ENCODE results near the gene MAP3K20.
"Not testable (repeated sequence)": the region's sequence is repeated elsewhere in the genome, so short reads cannot be mapped to it uniquely, and the experiment has no call there.

The MAP3K20 gene

GRCh38 chr2:173090973-173091660, 15.5 kb downstream of the MAP3K20 start:
- DNase-seq (ENCODE audit: low spot score) = no peak
- in situ Hi-C loops (cut with MboI; ENCODE audit: low sequenced_read_pairs, unreplicated experiment) = no loop called here
- TF ChIP-seq CTCF (IDR thresholded peaks at IDR 0.05; ENCODE audit: borderline replicate concordance, control extremely low read depth, extremely low read depth, insufficient read depth, missing control alignments) = no peak

DNA sequence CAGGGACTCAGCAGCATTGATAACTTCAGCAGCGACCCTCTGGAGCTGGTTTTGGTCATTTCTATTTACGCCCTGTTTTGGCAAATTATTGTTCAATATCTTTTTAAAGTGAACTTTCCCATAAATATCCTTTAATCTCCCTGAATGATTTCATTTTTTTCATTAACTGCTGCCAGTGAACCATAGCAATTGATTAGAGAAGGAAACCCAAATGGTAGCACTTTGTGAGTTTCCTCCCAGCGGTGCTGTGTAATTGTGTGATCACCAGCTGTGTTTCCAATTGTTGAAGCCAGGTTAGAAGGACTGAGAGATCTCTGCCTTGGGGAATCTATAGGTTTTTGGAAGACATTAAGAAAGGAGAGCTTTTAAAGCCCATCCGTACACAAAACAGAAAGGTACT, 16.3 kb downstream of the MAP3K20 start:
- DNase-seq (ENCODE audit: low spot score) = no peak
- TF ChIP-seq CTCF (IDR thresholded peaks at IDR 0.05; ENCODE audit: borderline replicate concordance, control extremely low read depth, extremely low read depth, insufficient read depth, missing control alignments) = no peak
- in situ Hi-C loops (cut with MboI; ENCODE audit: low sequenced_read_pairs, unreplicated experiment) = no loop called here

GRCh38 chr2:173092844-173093402, 17.3 kb downstream of the MAP3K20 start:
- no peak for TF ChIP-seq CTCF (IDR thresholded peaks at IDR 0.05; ENCODE audit: borderline replicate concordance, control extremely low read depth, extremely low read depth, insufficient read depth, missing control alignments)
- in situ Hi-C loops (cut with MboI; ENCODE audit: low sequenced_read_pairs, unreplicated experiment) = no loop called here
- no peak for DNase-seq (ENCODE audit: low spot score)

DNA sequence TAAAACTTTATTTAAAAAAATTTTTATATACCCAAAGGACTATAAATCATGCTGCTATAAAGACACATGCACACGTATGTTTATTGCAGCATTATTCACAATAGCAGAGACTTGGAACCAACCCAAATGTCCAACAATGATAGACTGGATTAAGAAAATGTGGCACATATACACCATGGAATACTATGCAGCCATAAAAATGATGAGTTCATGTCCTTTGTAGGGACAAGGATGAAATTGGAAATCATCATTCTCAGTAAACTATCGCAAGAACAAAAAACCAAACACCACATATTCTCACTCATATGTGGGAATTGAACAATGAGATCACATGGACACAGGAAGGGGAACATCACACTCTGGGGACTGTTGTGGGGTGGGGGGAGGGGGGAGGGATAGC, 18.0 kb downstream of the MAP3K20 start:
- in situ Hi-C loops (cut with MboI; ENCODE audit: low sequenced_read_pairs, unreplicated experiment); DNase-seq (ENCODE audit: low spot score): not testable (repeated sequence)

DNA sequence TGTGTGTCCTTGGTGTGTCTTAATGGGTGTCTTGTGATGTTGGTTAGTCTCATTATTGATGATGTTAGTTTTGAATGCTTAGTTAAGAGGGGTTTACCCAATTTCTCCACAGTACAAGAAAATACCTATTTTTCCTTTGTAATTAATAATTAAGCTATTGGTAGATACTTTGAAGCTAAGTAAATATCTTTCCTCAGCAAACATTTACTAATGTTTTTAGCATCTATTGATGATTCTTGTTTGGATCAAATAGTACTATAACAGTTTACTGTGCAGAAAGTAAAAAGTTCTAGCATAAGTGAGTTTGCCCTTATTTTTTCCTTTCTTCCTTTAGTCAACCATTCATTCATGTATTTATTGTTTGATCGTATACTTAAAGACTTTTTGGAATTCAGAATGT, 19.1 kb downstream of the MAP3K20 start:
- no peak for TF ChIP-seq CTCF (IDR thresholded peaks at IDR 0.05; ENCODE audit: borderline replicate concordance, control extremely low read depth, extremely low read depth, insufficient read depth, missing control alignments)
- DNase-seq (ENCODE audit: low spot score) = no peak
- in situ Hi-C loops (cut with MboI; ENCODE audit: low sequenced_read_pairs, unreplicated experiment) = no loop called here

GRCh38 chr2:173095356-173095755, 19.7 kb downstream of the MAP3K20 start:
- no peak for DNase-seq (ENCODE audit: low spot score)
- no peak for TF ChIP-seq CTCF (IDR thresholded peaks at IDR 0.05; ENCODE audit: borderline replicate concordance, control extremely low read depth, extremely low read depth, insufficient read depth, missing control alignments)
- in situ Hi-C loops (cut with MboI; ENCODE audit: low sequenced_read_pairs, unreplicated experiment) = no loop called here

DNA sequence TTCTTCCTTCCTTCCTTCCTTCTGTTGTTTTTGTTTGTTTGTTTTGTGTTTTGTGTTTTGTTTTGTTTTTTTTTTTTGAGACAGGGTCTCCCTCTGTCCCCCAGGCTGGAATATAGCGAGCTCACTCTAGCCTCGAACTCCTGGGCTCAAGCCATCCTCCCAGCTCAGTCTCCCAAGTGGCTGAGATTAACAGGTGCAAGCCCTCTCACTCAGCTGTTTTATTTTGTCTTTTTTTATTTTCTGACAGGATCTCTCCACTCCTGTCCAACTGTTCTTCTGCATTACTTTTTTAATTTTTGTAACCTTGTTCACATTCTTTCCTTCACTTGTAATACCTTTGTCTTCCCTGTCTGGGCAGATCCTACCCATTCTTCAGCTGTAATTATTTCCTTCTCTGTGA, 23.6 kb downstream of the MAP3K20 start:
- TF ChIP-seq CTCF (IDR thresholded peaks at IDR 0.05; ENCODE audit: borderline replicate concordance, control extremely low read depth, extremely low read depth, insufficient read depth, missing control alignments) = no peak
- in situ Hi-C loops (cut with MboI; ENCODE audit: low sequenced_read_pairs, unreplicated experiment) = no loop called here
- DNase-seq (ENCODE audit: low spot score) = no peak

Measured in GM13976 (cell line).